GM19328 (cell line): ENCODE measurements around the gene GLG1.
"Not testable (repeated sequence)": the region's sequence is repeated elsewhere in the genome, so short reads cannot be mapped to it uniquely, and the experiment has no call there.

Experiments
- ATAC-seq: cut with Tn5 transposase; IDR thresholded peaks from one replicate; pipeline ENCODE4 v1.9.1; 2021; ENCODE audit warnings: mild to moderate bottlenecking, moderate library complexity; ENCODE audit not compliant: unreplicated experiment

Gene GLG1

GRCh38 chr16:74542911-74543578 is 63.9 kb downstream of the GLG1 start:
- not testable (repeated sequence) for ATAC-seq

- ATAC-seq = not testable (repeated sequence)
Measured at GRCh38 chr16:74540663-74541062, 66.3 kb downstream of the GLG1 start.

- ATAC-seq = not testable (repeated sequence)
Measured at GRCh38 chr16:74538801-74539200, 68.1 kb downstream of the GLG1 start.

GRCh38 chr16:74537746-74538145 is 69.2 kb downstream of the GLG1 start:
- not testable (repeated sequence) for ATAC-seq

GRCh38 chr16:74534650-74535049 is 72.3 kb downstream of the GLG1 start:
- not testable (repeated sequence) for ATAC-seq

- no peak for ATAC-seq
Measured at GRCh38 chr16:74524926-74525325, 82.0 kb downstream of the GLG1 start.

GRCh38 chr16:74524117-74524516 is 82.8 kb downstream of the GLG1 start:
- ATAC-seq = no peak

- ATAC-seq = not testable (repeated sequence)
Measured at GRCh38 chr16:74523706-74524105, 83.2 kb downstream of the GLG1 start.

GRCh38 chr16:74522160-74522559 is 84.8 kb downstream of the GLG1 start:
- no peak for ATAC-seq

- ATAC-seq = no peak
Measured at GRCh38 chr16:74521691-74522090, 85.2 kb downstream of the GLG1 start.

- not testable (repeated sequence) for ATAC-seq
Measured at GRCh38 chr16:74518934-74519333, 88.0 kb downstream of the GLG1 start.

- no peak for ATAC-seq
Measured at GRCh38 chr16:74511961-74512360, 95.0 kb downstream of the GLG1 start.

- no peak for ATAC-seq
Measured at GRCh38 chr16:74505011-74505410, 101.9 kb downstream of the GLG1 start.

GRCh38 chr16:74503412-74503811 is 103.5 kb downstream of the GLG1 start:
- no peak for ATAC-seq

GRCh38 chr16:74501484-74502478 is 105.1 kb downstream of the GLG1 start:
- no peak for ATAC-seq

GRCh38 chr16:74500907-74501306 is 106.0 kb downstream of the GLG1 start:
- ATAC-seq = no peak

GRCh38 chr16:74499114-74499513 is 107.8 kb downstream of the GLG1 start:
- no peak for ATAC-seq

GRCh38 chr16:74497761-74498160 is 109.2 kb downstream of the GLG1 start:
- no peak for ATAC-seq

GRCh38 chr16:74496054-74496453 is 110.9 kb downstream of the GLG1 start:
- ATAC-seq = no peak

GRCh38 chr16:74492976-74493375 is 113.9 kb downstream of the GLG1 start:
- ATAC-seq = no peak

- no peak for ATAC-seq
Measured at GRCh38 chr16:74487634-74488495, 119.0 kb downstream of the GLG1 start.
